GM19328 (cell line): ENCODE measurements around the gene PUS7L.

ENCODE experiments used
- ATAC-seq: cut with Tn5 transposase; IDR thresholded peaks from one replicate; pipeline ENCODE4 v1.9.1; 2021; ENCODE audit warnings: mild to moderate bottlenecking, moderate library complexity; ENCODE audit not compliant: unreplicated experiment

PUS7L gene

DNA sequence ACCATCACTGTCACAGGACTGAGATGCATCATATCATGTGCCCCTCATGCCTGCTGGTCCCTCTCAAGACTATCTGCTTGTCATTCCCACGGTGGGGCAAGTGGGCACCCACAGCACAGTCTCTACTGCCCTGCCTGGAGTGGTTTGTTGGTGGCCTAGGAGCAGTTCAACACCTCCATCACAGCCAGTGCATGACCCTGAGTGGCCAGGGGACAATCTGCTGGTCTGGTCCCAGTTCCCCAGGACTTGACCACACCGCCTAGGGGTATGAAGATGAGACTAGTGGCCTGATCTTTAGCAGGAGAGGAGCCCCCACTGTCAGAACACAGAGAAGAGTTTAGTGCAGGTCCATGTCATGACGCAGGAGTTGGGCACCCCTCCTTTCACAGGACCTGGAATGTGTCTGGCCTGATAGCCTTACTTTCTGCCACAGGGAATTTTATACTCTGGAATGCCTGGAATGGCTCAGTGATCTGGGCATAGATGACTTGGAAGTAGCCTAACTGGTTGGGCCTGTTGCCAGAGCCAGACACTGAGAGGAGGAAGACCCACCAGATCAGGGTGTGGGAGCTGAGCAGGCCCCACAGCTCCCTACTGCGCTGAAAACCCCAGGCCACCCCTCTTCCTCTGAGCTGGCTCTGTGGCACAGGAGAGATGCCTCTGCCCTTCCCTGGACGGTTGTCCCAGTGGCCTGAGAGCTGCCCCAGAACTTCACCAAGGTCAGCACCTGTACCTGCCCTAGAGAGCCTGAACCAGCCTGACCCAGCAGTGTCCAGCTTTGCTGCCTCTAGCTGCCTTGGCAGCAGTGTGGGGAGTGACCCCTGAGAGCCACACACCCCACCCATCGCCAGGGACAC lies 83.3 kb downstream of the PUS7L start:
- no peak for ATAC-seq

DNA sequence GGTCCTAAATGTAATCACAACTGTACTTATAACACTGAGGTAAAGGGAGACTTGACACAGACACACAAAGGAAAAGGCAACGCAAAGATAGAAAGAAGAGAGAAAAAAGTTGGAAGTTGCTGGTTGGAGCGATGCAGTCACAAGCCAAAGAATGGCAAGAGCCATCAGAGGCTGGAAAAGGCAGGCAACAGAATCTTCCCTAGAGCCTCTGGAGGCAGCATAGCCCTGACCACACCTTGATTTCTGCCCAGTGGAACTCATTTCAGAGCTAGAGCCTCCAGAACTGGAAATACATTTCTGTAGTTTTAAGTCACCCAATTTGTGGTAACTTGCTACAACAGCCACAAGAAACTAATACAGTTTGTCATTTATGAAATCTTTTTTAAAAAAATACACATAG lies 89.2 kb downstream of the PUS7L start:
- no peak for ATAC-seq
